OCI-LY3 (cell line): Measurements from ENCODE around the gene PACRG.

Experiments
- EZH2phosphoT487 ChIP-seq: fragments of 200-600 bp; shearing (Covaris generic); IDR thresholded peaks from 2 replicates; pipeline ENCODE4 v1.6.1; 2018; ENCODE audit warnings: antibody characterized with exemption, mixed run types, low read depth
- TF ChIP-seq, protein P1 (sequence below): fragments of 200-600, 300-600 bp; sonication (generic); IDR thresholded peaks from 2 replicates; pipeline ENCODE4 v1.5.1; 2014; ENCODE audit warnings: antibody characterized with exemption, low read length, low read depth

DNA sequence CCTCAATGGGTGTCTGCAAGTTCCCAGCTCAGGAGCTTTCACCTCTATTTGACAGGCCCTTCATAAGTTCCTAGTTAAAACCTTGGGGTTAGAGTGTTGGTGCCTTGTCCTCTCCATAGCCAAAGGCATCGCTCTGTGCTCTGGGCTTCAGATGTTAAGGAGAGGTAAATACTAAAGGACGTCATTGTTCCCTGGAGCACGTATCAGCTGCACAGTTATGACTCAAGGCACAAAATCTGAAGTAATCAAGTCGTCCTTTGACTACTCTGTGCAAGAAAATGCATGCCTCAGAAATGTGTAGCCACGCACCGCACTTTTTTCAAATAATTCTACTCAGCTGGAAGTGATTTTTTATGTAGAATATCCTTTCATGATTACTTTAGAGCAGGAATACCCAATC lies 446.0 kb downstream of the PACRG start:
- no peak for TF ChIP-seq EZH2phosphoT487
- TF ChIP-seq, protein P1, sequence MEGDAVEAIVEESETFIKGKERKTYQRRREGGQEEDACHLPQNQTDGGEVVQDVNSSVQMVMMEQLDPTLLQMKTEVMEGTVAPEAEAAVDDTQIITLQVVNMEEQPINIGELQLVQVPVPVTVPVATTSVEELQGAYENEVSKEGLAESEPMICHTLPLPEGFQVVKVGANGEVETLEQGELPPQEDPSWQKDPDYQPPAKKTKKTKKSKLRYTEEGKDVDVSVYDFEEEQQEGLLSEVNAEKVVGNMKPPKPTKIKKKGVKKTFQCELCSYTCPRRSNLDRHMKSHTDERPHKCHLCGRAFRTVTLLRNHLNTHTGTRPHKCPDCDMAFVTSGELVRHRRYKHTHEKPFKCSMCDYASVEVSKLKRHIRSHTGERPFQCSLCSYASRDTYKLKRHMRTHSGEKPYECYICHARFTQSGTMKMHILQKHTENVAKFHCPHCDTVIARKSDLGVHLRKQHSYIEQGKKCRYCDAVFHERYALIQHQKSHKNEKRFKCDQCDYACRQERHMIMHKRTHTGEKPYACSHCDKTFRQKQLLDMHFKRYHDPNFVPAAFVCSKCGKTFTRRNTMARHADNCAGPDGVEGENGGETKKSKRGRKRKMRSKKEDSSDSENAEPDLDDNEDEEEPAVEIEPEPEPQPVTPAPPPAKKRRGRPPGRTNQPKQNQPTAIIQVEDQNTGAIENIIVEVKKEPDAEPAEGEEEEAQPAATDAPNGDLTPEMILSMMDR: no peak
